WTC11 (cell line): ENCODE measurements around the gene C12orf56.

Source experiments
- ATF2 ChIP-seq: sonication (generic); formaldehyde crosslinking; IDR thresholded peaks from 2 replicates; pipeline ENCODE4 v1.8.1; 2022; ENCODE audit warnings: low read depth, missing genetic modification reagents, borderline replicate concordance
- CTCF ChIP-seq: fragments of 200-600 bp; IDR thresholded peaks from 2 replicates; pipeline ENCODE4 v1.8.0; 2022; ENCODE audit warnings: antibody characterized with exemption
- E2F1 ChIP-seq: sonication (generic); formaldehyde crosslinking; IDR thresholded peaks from 2 replicates; pipeline ENCODE4 v1.8.0; 2022; ENCODE audit warnings: mild to moderate bottlenecking, missing genetic modification reagents
- E2F4 ChIP-seq: sonication (generic); formaldehyde crosslinking; IDR thresholded peaks from 2 replicates; pipeline ENCODE4 v1.8.1; 2022; ENCODE audit warnings: low read depth, mild to moderate bottlenecking, moderate library complexity, missing genetic modification reagents, borderline replicate concordance
- JUN ChIP-seq: sonication (generic); formaldehyde crosslinking; IDR thresholded peaks from 2 replicates; pipeline ENCODE4 v1.8.0; 2023; ENCODE audit warnings: mild to moderate bottlenecking, missing genetic modification reagents
- MAX ChIP-seq: sonication (generic); formaldehyde crosslinking; IDR thresholded peaks from 2 replicates; pipeline ENCODE4 v1.8.0; 2022; ENCODE audit warnings: mild to moderate bottlenecking, missing genetic modification reagents
- NFE2L1 ChIP-seq: sonication (generic); formaldehyde crosslinking; IDR thresholded peaks from 2 replicates; pipeline ENCODE4 v1.8.1; 2023; ENCODE audit warnings: missing genetic modification reagents
- NR1H2 ChIP-seq: sonication (generic); formaldehyde crosslinking; IDR thresholded peaks from 2 replicates; pipeline ENCODE4 v1.9.0; 2021; ENCODE audit warnings: mild to moderate bottlenecking, moderate library complexity, missing genetic modification reagents
- NR3C1 ChIP-seq: sonication (generic); formaldehyde crosslinking; conservative IDR thresholded peaks from 2 replicates; pipeline ENCODE4 v1.8.1; 2023; ENCODE audit warnings: low read depth, mild to moderate bottlenecking, missing genetic modification reagents
- PRDM15 ChIP-seq: sonication (generic); formaldehyde crosslinking; IDR thresholded peaks from 2 replicates; pipeline ENCODE4 v1.8.0; 2022; ENCODE audit warnings: missing genetic modification reagents
- RORB ChIP-seq: fragments of 250-450 bp; sonication (Bioruptor Pico); IDR thresholded peaks from 2 replicates; pipeline ENCODE4 v1.9.0; 2021; ENCODE audit warnings: mild to moderate bottlenecking
- TEAD4 ChIP-seq: sonication (generic); formaldehyde crosslinking; IDR thresholded peaks from 2 replicates; pipeline ENCODE4 v1.8.0; 2022; ENCODE audit warnings: mild to moderate bottlenecking, missing genetic modification reagents
- USF2 ChIP-seq: sonication (generic); formaldehyde crosslinking; IDR thresholded peaks from 2 replicates; pipeline ENCODE4 v1.8.1; 2023; ENCODE audit warnings: mild to moderate bottlenecking, missing genetic modification reagents, moderate library complexity
- ZBTB43 ChIP-seq: sonication (generic); formaldehyde crosslinking; IDR thresholded peaks from 2 replicates; pipeline ENCODE4 v1.8.1; 2023; ENCODE audit warnings: mild to moderate bottlenecking, missing genetic modification reagents

- TF ChIP-seq TEAD4 (CRISPR knock-in tag) (no peak), MAX (CRISPR knock-in tag) (no peak), CTCF (no peak), NFE2L1 (CRISPR knock-in tag) (no peak), NR1H2 (CRISPR knock-in tag) (no peak), ATF2 (CRISPR knock-in tag) (no peak), ZBTB43 (CRISPR knock-in tag) (no peak), E2F4 (CRISPR knock-in tag) (no peak), JUN (CRISPR knock-in tag) (no peak), NR3C1 (CRISPR knock-in tag) (no peak), USF2 (no peak), PRDM15 (CRISPR knock-in tag) (no peak), E2F1 (CRISPR knock-in tag) (no peak), RORB (CRISPR knock-in tag) (no peak)
Measured at GRCh38 chr12:64351265-64351664, 39.3 kb downstream of the C12orf56 start.
